ENCODE data around the gene TRAPPC10.

Gene TRAPPC10

DNA sequence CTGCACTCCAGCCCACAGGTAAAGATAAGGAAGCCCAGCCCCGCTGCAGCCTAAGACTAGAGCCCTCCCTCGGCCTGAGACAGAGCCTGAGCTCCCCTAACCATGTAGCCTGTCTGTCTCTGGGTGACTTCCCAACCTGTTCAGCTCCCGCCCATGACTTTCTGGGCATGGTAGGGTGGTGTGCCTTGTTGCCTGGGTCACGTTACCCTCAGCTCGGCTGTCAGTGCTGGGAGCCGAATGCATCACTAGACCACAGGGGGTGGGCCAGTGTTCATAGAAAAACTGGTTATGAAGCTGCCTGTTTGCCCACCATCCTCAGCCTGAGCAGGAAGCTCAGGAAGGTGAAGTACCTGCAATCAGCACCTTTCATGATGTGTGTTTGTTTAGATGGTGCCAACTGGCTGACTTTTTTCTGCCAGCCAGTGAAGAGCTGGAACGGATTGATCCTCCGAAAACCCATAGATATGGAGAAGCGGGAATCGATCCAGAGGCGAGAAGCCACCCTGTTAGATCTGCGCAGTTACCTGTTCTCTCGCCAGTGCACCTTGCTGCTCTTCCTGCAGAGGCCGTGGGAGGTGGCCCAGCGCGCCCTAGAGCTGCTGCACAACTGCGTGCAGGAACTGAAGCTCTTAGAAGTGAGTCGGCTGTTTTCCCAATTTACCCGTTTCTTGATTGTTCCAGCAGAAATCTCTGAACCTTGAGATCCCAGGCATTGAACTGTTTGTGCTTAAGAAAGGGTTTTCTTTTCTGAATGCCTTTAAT, 51.2 kb downstream of the TRAPPC10 start:
- peaks cover 15% of the 10 kb centered on the region for H3K36me3 ChIP-seq (ENCODE audit: control insufficient read depth, insufficient read depth, low read length)

DNA sequence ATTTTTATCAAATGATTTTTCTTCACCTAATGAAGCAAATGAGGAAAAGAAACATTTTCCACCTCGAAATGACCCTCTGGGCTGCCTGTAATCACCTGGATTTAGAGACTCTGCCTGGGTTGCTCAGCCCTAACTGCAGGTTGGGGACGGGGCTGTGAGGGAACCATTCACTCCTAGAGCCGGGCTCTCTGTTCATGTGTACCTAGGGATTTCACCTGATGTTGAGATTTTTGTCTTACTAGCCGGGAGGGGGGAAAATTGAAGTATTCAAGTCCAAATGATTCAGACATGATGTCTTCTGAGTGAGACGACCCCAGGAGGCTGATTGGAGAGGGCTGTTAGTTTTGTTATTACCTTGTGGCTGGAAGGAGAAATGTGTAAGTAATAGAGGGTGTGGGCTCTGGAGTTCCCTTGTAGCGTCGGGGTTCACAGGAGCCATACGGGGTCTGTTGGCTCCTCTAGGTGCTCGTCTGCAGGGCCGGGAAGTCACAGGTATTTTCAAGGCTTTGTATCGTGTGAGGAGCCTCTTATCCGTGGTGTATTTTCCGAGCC, 52.8 kb downstream of the TRAPPC10 start:
- no peak overlapping the region for H3K4me3 ChIP-seq (ENCODE audit: low read depth, low read length)
- H3K4me1 ChIP-seq (ENCODE audit: control insufficient read depth, insufficient read depth, low read length) = no peaks in the 10 kb centered on the region
- H3K9me3 ChIP-seq (ENCODE audit: control insufficient read depth, insufficient read depth, low read length) = no peaks in the 10 kb centered on the region
- no peaks in the 10 kb centered on the region for H3K27me3 ChIP-seq (ENCODE audit: control insufficient read depth, insufficient read depth, low read length)
- peaks cover 21% of the 10 kb centered on the region for H3K36me3 ChIP-seq (ENCODE audit: control insufficient read depth, insufficient read depth, low read length)
- no peak overlapping the region for H3K9ac ChIP-seq (ENCODE audit: low read depth, low read length)

More for the DNA sequence above, 51.2 kb downstream of the TRAPPC10 start:
- no peak overlapping the region for H3K4me3 ChIP-seq (ENCODE audit: low read depth, low read length)
- H3K9me3 ChIP-seq (ENCODE audit: control insufficient read depth, insufficient read depth, low read length) = no peaks in the 10 kb centered on the region
- H3K4me1 ChIP-seq (ENCODE audit: control insufficient read depth, insufficient read depth, low read length) = no peaks in the 10 kb centered on the region
- H3K9ac ChIP-seq (ENCODE audit: low read depth, low read length) = no peak overlapping the region
- no peaks in the 10 kb centered on the region for H3K27me3 ChIP-seq (ENCODE audit: control insufficient read depth, insufficient read depth, low read length)

DNA sequence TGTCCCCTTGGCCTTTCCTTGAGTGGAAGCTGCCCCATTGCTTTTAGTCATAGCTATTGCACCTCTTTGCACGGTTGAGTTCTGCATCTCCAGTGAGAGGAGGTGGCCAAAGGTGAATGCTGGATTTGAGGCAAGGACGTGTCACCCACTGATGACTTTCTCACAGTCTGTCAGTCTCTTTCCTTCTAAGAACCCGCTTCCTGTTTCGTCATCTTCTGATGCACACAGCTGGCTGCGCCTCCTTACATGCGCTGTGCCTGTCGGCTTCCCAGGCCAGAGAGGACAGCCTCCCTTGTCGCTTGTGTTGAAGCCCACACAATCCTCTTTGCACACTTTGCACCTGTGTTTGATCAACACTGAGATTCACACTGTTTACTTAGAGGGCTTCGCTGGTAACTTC, 53.3 kb downstream of the TRAPPC10 start:
- peaks cover 23% of the 10 kb centered on the region for H3K36me3 ChIP-seq (ENCODE audit: control insufficient read depth, insufficient read depth, low read length)
- no peaks in the 10 kb centered on the region for H3K4me1 ChIP-seq (ENCODE audit: control insufficient read depth, insufficient read depth, low read length)
- H3K9ac ChIP-seq (ENCODE audit: low read depth, low read length) = no peak overlapping the region
- H3K9me3 ChIP-seq (ENCODE audit: control insufficient read depth, insufficient read depth, low read length) = no peaks in the 10 kb centered on the region
- H3K4me3 ChIP-seq (ENCODE audit: low read depth, low read length) = no peak overlapping the region
- no peaks in the 10 kb centered on the region for H3K27me3 ChIP-seq (ENCODE audit: control insufficient read depth, insufficient read depth, low read length)

DNA sequence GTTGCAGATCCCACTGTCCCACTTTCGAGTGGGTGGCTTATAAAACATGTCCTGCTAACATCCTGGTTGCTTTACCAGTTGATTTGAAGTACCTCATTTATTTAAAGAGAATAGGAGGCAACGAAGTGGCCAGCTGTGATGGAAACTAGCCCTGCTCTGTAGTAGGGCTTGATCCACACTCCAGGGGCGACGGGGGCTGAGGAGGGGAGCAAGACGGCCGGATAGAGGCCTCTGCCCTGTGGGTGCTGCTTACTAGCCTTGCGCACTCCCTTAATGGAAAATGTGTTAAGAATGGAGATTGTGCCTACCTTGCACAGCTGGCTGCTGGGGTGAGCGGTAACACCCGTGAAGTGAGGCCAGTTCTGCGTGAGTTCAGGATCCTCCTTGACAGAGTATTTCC, 54.0 kb downstream of the TRAPPC10 start:
- Histone ChIP-seq H3K4me3 (ENCODE audit: low read depth, low read length) (no peak overlapping the region), H3K9ac (ENCODE audit: low read depth, low read length) (no peak overlapping the region), H3K36me3 (ENCODE audit: control insufficient read depth, insufficient read depth, low read length) (peaks cover 24% of the 10 kb centered on the region), H3K27me3 (ENCODE audit: control insufficient read depth, insufficient read depth, low read length) (no peaks in the 10 kb centered on the region), H3K4me1 (ENCODE audit: control insufficient read depth, insufficient read depth, low read length) (no peaks in the 10 kb centered on the region), H3K9me3 (ENCODE audit: control insufficient read depth, insufficient read depth, low read length) (no peaks in the 10 kb centered on the region)

DNA sequence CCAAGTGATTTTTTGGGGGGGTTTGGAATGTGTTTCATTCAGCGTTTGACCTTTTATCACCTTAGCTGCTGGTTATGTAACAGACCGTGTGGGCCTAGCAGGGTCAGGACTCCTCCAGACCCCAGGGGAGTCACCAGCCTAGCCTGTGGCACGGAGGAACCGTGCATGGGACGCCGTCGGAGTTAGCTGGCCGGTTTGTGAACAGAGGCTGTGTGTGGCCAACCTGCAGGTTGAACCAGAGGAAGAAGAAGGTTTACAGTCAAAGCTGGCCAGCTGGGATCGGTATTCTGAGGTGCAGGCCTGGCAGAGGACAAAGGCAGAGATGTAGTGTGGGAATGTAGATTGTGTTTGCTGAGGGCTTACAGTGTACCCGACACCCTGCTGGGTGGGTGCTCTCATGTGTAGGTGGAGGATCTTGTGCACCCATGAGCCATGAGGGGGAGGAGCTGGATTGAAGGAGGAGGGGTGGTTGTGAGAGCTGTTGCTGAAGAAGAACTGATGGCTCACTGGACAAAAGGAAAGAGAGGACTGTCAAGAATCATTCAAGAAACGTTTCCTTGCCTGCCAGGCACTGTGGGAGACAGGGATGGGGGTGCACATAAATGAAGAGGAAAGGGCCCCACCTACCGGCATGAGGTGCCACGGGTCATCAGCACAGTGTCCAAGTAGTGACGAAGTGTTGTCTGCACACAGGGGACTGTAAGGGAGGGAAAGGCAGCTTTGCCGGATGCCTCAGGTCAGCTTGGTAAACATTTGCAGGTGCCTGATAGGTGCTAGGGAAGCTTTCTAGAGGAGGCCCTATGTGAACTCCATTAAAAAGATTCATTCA, 55.1 kb downstream of the TRAPPC10 start:
- no peak overlapping the region for H3K4me3 ChIP-seq (ENCODE audit: low read depth, low read length)
- no peak overlapping the region for H3K9ac ChIP-seq (ENCODE audit: low read depth, low read length)
- no peaks in the 10 kb centered on the region for H3K9me3 ChIP-seq (ENCODE audit: control insufficient read depth, insufficient read depth, low read length)
- H3K27me3 ChIP-seq (ENCODE audit: control insufficient read depth, insufficient read depth, low read length) = no peaks in the 10 kb centered on the region
- no peaks in the 10 kb centered on the region for H3K4me1 ChIP-seq (ENCODE audit: control insufficient read depth, insufficient read depth, low read length)
- peaks cover 27% of the 10 kb centered on the region for H3K36me3 ChIP-seq (ENCODE audit: control insufficient read depth, insufficient read depth, low read length)

DNA sequence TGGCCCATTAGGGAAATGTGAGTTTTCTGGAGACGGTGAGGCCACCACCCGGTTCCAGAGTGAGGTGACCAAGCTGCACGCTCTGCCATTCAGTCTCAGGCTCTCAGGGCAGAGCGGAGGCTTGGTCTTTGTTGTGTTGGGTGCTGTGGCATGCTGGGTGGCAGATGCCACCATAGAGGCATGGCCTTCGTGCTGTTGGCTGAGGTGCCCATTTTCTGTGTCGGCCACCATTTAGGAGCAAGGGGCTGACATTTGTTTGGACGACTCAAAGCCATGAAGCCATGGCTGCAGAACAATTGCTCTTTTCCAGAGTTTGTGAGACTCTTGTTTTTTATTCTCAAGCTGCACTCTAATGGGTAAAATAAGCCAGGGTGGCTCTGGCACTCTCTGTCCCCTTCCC, 58.3 kb downstream of the TRAPPC10 start:
- H3K4me3 ChIP-seq (ENCODE audit: low read depth, low read length) = no peak overlapping the region
- H3K9me3 ChIP-seq (ENCODE audit: control insufficient read depth, insufficient read depth, low read length) = no peaks in the 10 kb centered on the region
- no peaks in the 10 kb centered on the region for H3K4me1 ChIP-seq (ENCODE audit: control insufficient read depth, insufficient read depth, low read length)
- H3K36me3 ChIP-seq (ENCODE audit: control insufficient read depth, insufficient read depth, low read length) = peaks cover 26% of the 10 kb centered on the region
- H3K9ac ChIP-seq (ENCODE audit: low read depth, low read length) = peak overlapping the region; percentile 12
- H3K27me3 ChIP-seq (ENCODE audit: control insufficient read depth, insufficient read depth, low read length) = no peaks in the 10 kb centered on the region

DNA sequence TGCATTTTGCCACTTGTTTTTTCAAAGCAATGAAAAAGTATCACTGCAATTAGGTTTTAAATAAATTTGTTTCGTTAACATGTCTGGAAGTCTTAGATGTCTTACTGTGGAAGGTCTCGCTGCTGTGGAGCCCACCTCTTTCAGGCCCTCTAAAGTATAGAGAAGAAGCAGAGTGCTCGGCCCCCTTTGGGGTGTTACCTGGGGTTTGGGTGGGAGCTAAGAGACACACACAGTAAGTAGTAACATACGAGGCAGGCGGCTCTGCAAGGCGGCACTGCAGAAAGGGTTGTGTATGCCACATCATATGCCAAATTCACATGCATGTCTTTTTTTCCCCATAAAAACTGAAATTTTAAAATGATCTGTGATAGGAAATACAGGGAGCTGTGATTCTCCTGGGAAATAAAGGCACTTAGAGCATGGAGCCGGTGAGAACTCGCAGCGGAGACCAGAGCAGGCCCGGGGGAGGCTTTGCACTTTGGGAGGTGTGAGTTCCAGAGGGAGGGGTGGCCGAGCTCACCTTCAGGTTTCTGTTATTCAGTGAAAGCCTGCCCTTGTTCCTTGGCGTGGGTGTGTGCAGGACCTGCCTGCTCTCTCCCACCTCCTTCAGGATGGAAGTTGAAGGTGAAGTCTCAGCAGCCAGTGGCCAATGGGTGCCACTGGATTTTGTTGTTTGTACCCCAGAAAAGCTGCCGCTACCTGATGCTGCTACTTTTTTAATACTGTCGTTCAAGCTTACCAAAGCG, 59.4 kb downstream of the TRAPPC10 start:
- Histone ChIP-seq H3K36me3 (ENCODE audit: control insufficient read depth, insufficient read depth, low read length) (peaks cover 26% of the 10 kb centered on the region), H3K9ac (ENCODE audit: low read depth, low read length) (no peak overlapping the region), H3K9me3 (ENCODE audit: control insufficient read depth, insufficient read depth, low read length) (no peaks in the 10 kb centered on the region), H3K27me3 (ENCODE audit: control insufficient read depth, insufficient read depth, low read length) (no peaks in the 10 kb centered on the region), H3K4me3 (ENCODE audit: low read depth, low read length) (no peak overlapping the region), H3K4me1 (ENCODE audit: control insufficient read depth, insufficient read depth, low read length) (no peaks in the 10 kb centered on the region)

DNA sequence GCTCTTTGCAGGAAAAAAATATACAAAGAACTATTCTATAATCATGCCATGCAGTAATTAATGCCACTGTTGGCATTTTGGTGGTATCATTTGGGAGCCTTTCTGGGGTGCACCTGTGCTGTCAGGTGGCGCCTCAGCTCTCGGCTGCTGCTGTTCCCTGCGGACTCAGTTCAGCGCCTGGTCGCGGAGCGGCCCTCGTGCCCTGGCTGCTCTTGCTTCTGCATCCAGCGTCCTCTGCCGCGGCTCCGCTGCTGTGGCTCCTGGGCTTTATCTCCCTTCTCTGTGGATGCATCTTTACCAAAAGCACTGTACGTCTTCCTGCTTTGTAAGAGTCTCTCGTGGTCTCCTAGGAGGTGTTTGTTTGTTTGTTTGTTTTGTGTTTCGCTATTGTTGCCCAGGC, 60.0 kb downstream of the TRAPPC10 start:
- Histone ChIP-seq H3K27me3 (ENCODE audit: control insufficient read depth, insufficient read depth, low read length) (no peaks in the 10 kb centered on the region), H3K4me1 (ENCODE audit: control insufficient read depth, insufficient read depth, low read length) (no peaks in the 10 kb centered on the region), H3K4me3 (ENCODE audit: low read depth, low read length) (no peak overlapping the region), H3K9me3 (ENCODE audit: control insufficient read depth, insufficient read depth, low read length) (no peaks in the 10 kb centered on the region), H3K36me3 (ENCODE audit: control insufficient read depth, insufficient read depth, low read length) (peaks cover 24% of the 10 kb centered on the region), H3K9ac (ENCODE audit: low read depth, low read length) (no peak overlapping the region)

DNA sequence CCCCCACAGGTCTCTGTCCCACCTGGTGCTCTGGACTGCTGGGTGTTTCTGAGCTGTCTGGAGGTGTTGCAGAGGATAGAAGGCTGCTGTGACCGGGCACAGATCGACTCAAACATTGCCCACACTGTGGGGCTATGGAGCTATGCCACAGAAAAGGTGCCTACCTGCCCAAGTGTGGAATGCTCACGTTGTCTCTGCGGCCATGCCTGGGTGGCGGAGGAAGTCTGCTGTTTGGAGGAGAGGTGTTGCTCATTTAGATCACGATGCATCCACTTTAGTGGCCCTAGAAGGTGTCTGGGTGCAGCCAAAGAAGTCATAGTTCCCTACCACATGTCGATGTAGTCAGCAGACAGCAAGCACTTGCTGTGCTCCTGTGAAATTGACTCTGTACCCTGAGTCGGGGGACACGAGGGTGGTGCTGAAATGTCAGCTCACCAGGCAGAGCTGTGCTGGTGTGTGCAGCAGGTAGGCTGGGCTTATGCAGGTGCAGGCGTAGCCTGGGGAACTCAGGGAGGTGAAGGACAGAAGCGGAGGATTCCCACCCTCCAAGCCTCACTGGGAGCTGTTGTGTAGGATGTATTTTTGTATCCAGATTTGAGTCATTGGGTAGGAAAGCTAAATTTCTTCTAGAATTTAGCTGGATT, 62.3 kb downstream of the TRAPPC10 start:
- no peaks in the 10 kb centered on the region for H3K9me3 ChIP-seq (ENCODE audit: control insufficient read depth, insufficient read depth, low read length)
- H3K9ac ChIP-seq (ENCODE audit: low read depth, low read length) = no peak overlapping the region
- H3K27me3 ChIP-seq (ENCODE audit: control insufficient read depth, insufficient read depth, low read length) = no peaks in the 10 kb centered on the region
- H3K36me3 ChIP-seq (ENCODE audit: control insufficient read depth, insufficient read depth, low read length) = peaks cover 21% of the 10 kb centered on the region
- no peaks in the 10 kb centered on the region for H3K4me1 ChIP-seq (ENCODE audit: control insufficient read depth, insufficient read depth, low read length)
- H3K4me3 ChIP-seq (ENCODE audit: low read depth, low read length) = no peak overlapping the region

DNA sequence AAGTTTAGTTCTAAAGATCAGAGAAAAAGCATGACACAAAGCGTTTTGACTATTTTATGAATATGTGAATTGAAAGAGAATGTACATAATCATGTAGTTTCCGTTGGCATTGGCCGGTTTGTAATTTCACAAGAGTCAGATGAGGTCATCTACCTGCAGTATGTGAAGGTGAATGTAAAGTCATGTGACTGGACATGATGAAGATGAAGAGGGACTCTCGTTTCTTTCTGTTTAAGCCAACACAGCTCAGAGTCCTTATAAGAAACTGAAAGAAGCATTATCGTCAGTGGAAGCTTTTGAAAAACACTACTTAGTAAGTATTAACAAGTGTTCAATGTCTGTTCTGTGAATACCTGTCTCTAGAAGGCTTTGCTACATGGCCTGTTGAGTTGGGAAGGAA, 64.2 kb downstream of the TRAPPC10 start:
- no peaks in the 10 kb centered on the region for H3K27me3 ChIP-seq (ENCODE audit: control insufficient read depth, insufficient read depth, low read length)
- H3K36me3 ChIP-seq (ENCODE audit: control insufficient read depth, insufficient read depth, low read length) = peaks cover 20% of the 10 kb centered on the region
- H3K9me3 ChIP-seq (ENCODE audit: control insufficient read depth, insufficient read depth, low read length) = no peaks in the 10 kb centered on the region
- H3K4me3 ChIP-seq (ENCODE audit: low read depth, low read length) = no peak overlapping the region
- no peaks in the 10 kb centered on the region for H3K4me1 ChIP-seq (ENCODE audit: control insufficient read depth, insufficient read depth, low read length)
- H3K9ac ChIP-seq (ENCODE audit: low read depth, low read length) = no peak overlapping the region

DNA sequence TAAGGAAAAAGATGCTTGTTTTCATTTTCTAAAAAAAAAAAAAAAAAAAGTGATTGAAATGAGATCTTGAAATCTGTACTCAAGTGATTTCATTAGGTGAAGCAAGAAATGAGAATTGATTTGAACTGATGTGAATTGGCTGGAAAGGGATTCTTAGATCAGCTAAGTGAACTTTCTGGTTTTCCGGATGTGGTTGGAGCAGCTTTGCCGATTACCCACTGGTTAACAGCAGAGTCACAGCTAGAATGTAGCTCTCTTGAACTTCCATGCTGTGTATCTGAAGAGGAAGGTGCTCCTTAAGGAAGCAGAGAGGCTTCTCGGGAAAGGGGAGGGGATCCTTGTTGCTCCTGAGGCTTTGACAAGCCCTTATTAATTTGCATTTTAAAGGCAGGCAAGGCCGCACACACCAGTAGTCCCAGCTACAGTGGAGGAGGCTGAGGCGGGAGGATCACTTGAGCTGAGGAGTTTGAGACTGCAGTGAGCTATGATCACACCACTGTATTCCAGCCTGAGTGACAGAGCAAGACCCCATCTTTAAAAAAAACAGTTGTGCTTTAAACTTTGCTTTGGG, 66.4 kb downstream of the TRAPPC10 start:
- no peaks in the 10 kb centered on the region for H3K27me3 ChIP-seq (ENCODE audit: control insufficient read depth, insufficient read depth, low read length)
- H3K4me1 ChIP-seq (ENCODE audit: control insufficient read depth, insufficient read depth, low read length) = no peaks in the 10 kb centered on the region
- no peaks in the 10 kb centered on the region for H3K9me3 ChIP-seq (ENCODE audit: control insufficient read depth, insufficient read depth, low read length)
- H3K36me3 ChIP-seq (ENCODE audit: control insufficient read depth, insufficient read depth, low read length) = peaks cover 26% of the 10 kb centered on the region
- H3K4me3 ChIP-seq (ENCODE audit: low read depth, low read length) = no peak overlapping the region
- no peak overlapping the region for H3K9ac ChIP-seq (ENCODE audit: low read depth, low read length)
